H1 (cell line): ENCODE results near the gene STIMATE. TPM values are rescaled to one million over a fixed set of nuclear protein-coding genes. Genes with fewer than 3 reads are reported as not detected.

Experiments used
- CHD1 ChIP-seq: IDR thresholded peaks from 2 replicates; pipeline ENCODE4 v1.6.1; 2012; ENCODE audit warnings: low read depth, low read length, improper control_type of control experiment
- HDAC6 ChIP-seq: IDR thresholded peaks from one replicate; pipeline ENCODE4 v1.7.1; 2012; ENCODE audit warnings: low read depth, mild to moderate bottlenecking, inconsistent platforms, low read length, moderate library complexity
- PHF8 ChIP-seq: fragments of 200-600 bp; sonication (generic); conservative IDR thresholded peaks from 2 replicates; pipeline ENCODE4 v1.7.1; 2012; ENCODE audit warnings: low read depth, mild to moderate bottlenecking, inconsistent platforms, low read length, moderate library complexity
- polyA plus RNA-seq, 7 experiments: library from polyadenylated mRNA; depleted of rRNA in 3 of 7; stranded (reverse) in 5 of 7; unstranded in 2 of 7; fragments of >200 nt in 5 of 7; fragments of 200-250 nt in 2 of 7; gene quantifications; 1 replicate in 5 of 7; 2 replicates in 1 of 7; 4 replicates in 1 of 7; pipeline versions ENCODE4 v1.2.1 to v1.2.3, GENCODE V29; 2011 to 2013; ENCODE audit warnings: missing spikeins in 2 of 7, mixed read lengths in 2 of 7
- total RNA-seq: library from RNA; stranded (reverse); fragmentation: NEBNext Ultra II Directional; extraction: Animal tissue kit (Norgen Biotek cat#: 25700); gene quantifications from 2 replicates; pipeline ENCODE4 v1.2.1, GENCODE V29; 2021
- TF ChIP-seq, protein P1 (sequence below): IDR thresholded peaks from 2 replicates; pipeline ENCODE4 v1.6.1; 2012; ENCODE audit warnings: low read length, inconsistent platforms
- TF ChIP-seq, protein P2 (sequence below): IDR thresholded peaks from 2 replicates; pipeline ENCODE4 v1.6.1; 2011; ENCODE audit warnings: low read length, improper control_type of control experiment

STIMATE gene
- total and polyA plus RNA-seq, 2 of the 8 experiments (the other 6 are each of a cell fraction or from before 2014, with no cell fraction given) = 17.5 to 22.1 TPM

DNA sequence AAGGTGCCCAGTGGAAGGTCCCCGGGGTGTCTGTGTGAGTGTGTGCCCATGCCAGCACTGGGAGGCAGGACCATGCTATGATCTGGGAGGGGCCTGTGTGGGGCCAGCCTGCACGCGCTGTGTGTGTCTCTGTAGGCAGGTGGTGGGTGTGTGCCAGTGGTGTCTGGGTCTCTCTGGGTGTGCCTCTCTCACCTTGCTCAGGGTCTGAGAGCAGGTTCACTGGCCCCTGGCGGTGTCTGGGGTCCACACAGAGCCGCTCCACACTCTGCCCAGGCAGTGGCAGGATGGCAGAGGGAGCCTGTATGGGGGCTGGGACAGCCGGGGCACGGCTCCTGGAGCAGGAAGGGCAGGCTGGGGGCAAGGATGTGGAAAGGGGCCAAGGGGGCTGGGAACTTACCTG, 79.5 kb downstream of the STIMATE start (continued):
- TF ChIP-seq PHF8 (no peak), HDAC6 (no peak), CHD1 (no peak)
- TF ChIP-seq, protein P1, sequence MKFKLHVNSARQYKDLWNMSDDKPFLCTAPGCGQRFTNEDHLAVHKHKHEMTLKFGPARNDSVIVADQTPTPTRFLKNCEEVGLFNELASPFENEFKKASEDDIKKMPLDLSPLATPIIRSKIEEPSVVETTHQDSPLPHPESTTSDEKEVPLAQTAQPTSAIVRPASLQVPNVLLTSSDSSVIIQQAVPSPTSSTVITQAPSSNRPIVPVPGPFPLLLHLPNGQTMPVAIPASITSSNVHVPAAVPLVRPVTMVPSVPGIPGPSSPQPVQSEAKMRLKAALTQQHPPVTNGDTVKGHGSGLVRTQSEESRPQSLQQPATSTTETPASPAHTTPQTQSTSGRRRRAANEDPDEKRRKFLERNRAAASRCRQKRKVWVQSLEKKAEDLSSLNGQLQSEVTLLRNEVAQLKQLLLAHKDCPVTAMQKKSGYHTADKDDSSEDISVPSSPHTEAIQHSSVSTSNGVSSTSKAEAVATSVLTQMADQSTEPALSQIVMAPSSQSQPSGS = no peak
- TF ChIP-seq, protein P2, sequence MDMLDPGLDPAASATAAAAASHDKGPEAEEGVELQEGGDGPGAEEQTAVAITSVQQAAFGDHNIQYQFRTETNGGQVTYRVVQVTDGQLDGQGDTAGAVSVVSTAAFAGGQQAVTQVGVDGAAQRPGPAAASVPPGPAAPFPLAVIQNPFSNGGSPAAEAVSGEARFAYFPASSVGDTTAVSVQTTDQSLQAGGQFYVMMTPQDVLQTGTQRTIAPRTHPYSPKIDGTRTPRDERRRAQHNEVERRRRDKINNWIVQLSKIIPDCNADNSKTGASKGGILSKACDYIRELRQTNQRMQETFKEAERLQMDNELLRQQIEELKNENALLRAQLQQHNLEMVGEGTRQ = no peak
